Lower lobe of right lung (tissue), 2 donors: ENCODE data around the gene CD3G. TPM values are rescaled to one million over a fixed set of nuclear protein-coding genes. Genes with fewer than 3 reads are reported as not detected.

Experiments used
- ATAC-seq, 2 donors: fragments of 200-7000 bp; cut with Tn5 transposase; one replicate each; pipeline ENCODE4 v1.9.1; 2020 to 2022; ENCODE audit warnings: mild to moderate bottlenecking in 2 of 2, moderate library complexity in 2 of 2
- DNase-seq: peaks from one replicate; pipeline ENCODE4 v3.0.0-alpha.2; 2020
- H3K27ac ChIP-seq: fragments of 200-600 bp; one replicate; pipeline ENCODE4 v1.8.0; 2022
- H3K27me3 ChIP-seq: fragments of 200-600 bp; one replicate; pipeline ENCODE4 v1.8.0; 2022; ENCODE audit warnings: low read depth
- H3K36me3 ChIP-seq: fragments of 200-600 bp; one replicate; pipeline ENCODE4 v1.8.0; 2022; ENCODE audit warnings: mild to moderate bottlenecking
- H3K4me1 ChIP-seq: fragments of 200-600 bp; one replicate; pipeline ENCODE4 v1.8.0; 2022
- H3K4me3 ChIP-seq: fragments of 200-600 bp; one replicate; pipeline ENCODE4 v1.8.0; 2022; ENCODE audit warnings: mild to moderate bottlenecking
- H3K9me3 ChIP-seq: fragments of 200-600 bp; one replicate; pipeline ENCODE4 v1.8.0; 2022
- CTCF ChIP-seq: fragments of 200-600 bp; IDR thresholded peaks from one replicate; pipeline ENCODE4 v1.8.0; 2022; ENCODE audit warnings: antibody characterized with exemption, mild to moderate bottlenecking
- intact Hi-C: fragments of 100-400 bp; cut with DNase I; formaldehyde crosslinking; loops from one replicate; pipeline ENCODE4 v1.11.0; 2022
- total RNA-seq: library from RNA; stranded (reverse); fragmentation: NEBNext Ultra II Directional; extraction: Animal tissue kit (Norgen Biotek cat#: 25700); gene quantifications from one replicate; pipeline ENCODE4 v1.2.1, GENCODE V29; 2021
- donor health status: DM: no; HTN: yes; CAD: no; lungs with severe emphysema.

Gene CD3G
- total RNA-seq, 1 donor from 2014 or later, result 4.0 TPM

- H3K27me3 ChIP-seq, result no peaks in the 10 kb centered on the region
- H3K4me3 ChIP-seq, result peak overlapping the region; percentile 9
- no peak for ATAC-seq
- intact Hi-C loops, result no loop called here
- no peaks in the 10 kb centered on the region for H3K4me1 ChIP-seq
- no peak for TF ChIP-seq CTCF
- H3K9me3 ChIP-seq, result no peaks in the 10 kb centered on the region
- no peak for DNase-seq
- no peak overlapping the region for H3K27ac ChIP-seq
- no peaks in the 10 kb centered on the region for H3K36me3 ChIP-seq
These were observed 3.7 kb upstream of the CD3G start for GRCh38 chr11:118340449-118340848.

GRCh38 chr11:118341261-118341660, 2.9 kb upstream of the CD3G start:
- DNase-seq, result no peak
- peak overlapping the region; percentile 9 for H3K4me3 ChIP-seq
- intact Hi-C loops, result no loop called here

GRCh38 chr11:118341815-118342489, 2.2 kb upstream of the CD3G start:
- intact Hi-C loops, result no loop called here
- Histone ChIP-seq H3K27ac (no peak overlapping the region), H3K9me3 (no peaks in the 10 kb centered on the region), H3K36me3 (no peaks in the 10 kb centered on the region), H3K4me1 (no peaks in the 10 kb centered on the region), H3K27me3 (no peaks in the 10 kb centered on the region), H3K4me3 (peak overlapping the region; percentile 39)
- TF ChIP-seq CTCF, result no peak
- no peak for ATAC-seq
- no peak for DNase-seq

More at GRCh38 chr11:118341261-118341660, 2.9 kb upstream of the CD3G start:
- H3K9me3 ChIP-seq, result no peaks in the 10 kb centered on the region
- H3K36me3 ChIP-seq, result no peaks in the 10 kb centered on the region
- H3K4me1 ChIP-seq, result no peaks in the 10 kb centered on the region
- H3K27me3 ChIP-seq, result no peaks in the 10 kb centered on the region
- ATAC-seq, result no peak
- no peak overlapping the region for H3K27ac ChIP-seq
- TF ChIP-seq CTCF, result no peak

GRCh38 chr11:118342503-118343161, 1.5 kb upstream of the CD3G start, which contains the start of gene CD3D:
Gene CD3D (minus strand): TSS chr11:118342705. CDS start chr11:118342607, 98 bp downstream.
- Histone ChIP-seq H3K36me3 (no peaks in the 10 kb centered on the region), H3K4me1 (no peaks in the 10 kb centered on the region), H3K27me3 (no peaks in the 10 kb centered on the region), H3K27ac (no peak within 1 kb of the TSS), H3K4me3 (peak within 1 kb of the TSS; percentile 39), H3K9me3 (no peaks in the 10 kb centered on the region)
- no peak for ATAC-seq
- intact Hi-C loops, result no loop called here
- no peak for DNase-seq
- no peak for TF ChIP-seq CTCF

GRCh38 chr11:118343248-118343647, 896 bp upstream of the CD3G start:
- intact Hi-C loops, result no loop called here
- Histone ChIP-seq H3K27me3 (no peaks in the 10 kb centered on the region), H3K9me3 (no peaks in the 10 kb centered on the region), H3K4me1 (no peaks in the 10 kb centered on the region), H3K36me3 (no peaks in the 10 kb centered on the region), H3K4me3 (no peak overlapping the region), H3K27ac (no peak overlapping the region)
- no peak for TF ChIP-seq CTCF
- DNase-seq (no peak), ATAC-seq (no peak)
